Left renal cortex interstitium (tissue), 4 donors: ENCODE results near the gene SUB1. TPM values are rescaled to one million over a fixed set of nuclear protein-coding genes. Genes with fewer than 3 reads are reported as not detected.
A peak's percentile ranks its signal among the peaks of the same experiment; 100 is the strongest.
"Not testable (repeated sequence)": the region's sequence is repeated elsewhere in the genome, so short reads cannot be mapped to it uniquely, and the experiment has no call there.

ENCODE experiments used
- DNase-seq, 4 donors: peaks; one replicate each; pipeline ENCODE4 v3.0.0-alpha.2; 2013; ENCODE audit warnings: low read depth in 4 of 4, low spot score in 2 of 4, missing footprints in 1 of 4
- polyA plus RNA-seq, 4 donors: library from polyadenylated mRNA; unstranded; fragments of 120-200 nt; gene quantifications; one replicate each; pipeline ENCODE4 v1.2.1, GENCODE V29; 2013; ENCODE audit not compliant: insufficient read length in 4 of 4

Gene SUB1
- polyA plus RNA-seq, 4 donors: 287 to 366 (median 336) TPM

DNA sequence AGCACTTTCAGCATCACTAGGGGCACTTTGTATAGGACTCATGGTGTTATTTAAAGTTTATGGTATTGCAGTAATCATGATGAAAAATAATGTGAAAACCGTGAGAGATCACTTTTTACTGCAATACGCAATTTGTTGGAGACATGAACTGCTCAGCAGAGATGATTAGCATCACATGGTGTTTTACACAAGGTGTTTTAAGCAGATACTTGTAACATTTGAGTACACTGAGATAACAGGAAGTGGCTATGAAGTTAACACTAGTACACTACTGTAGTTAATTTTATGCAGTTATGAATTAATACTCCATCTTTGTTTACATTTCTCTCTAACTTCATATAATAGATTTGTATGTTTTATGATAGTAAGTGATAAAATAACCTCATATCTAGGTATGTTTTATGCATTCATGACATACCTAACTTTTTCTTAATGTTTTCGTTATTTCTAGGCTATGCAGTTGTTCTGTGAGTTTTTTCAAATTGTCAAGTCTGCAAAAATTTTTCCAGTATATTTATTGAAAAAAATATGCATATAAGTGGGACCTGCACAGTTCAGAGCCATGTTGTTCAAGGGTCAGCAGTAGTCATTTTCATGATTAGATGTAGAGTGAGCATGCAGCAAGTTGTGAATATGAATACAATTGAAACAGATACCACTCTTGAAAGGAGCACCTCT, 13.0 kb downstream of the SUB1 start:
- DNase-seq: no peak

- DNase-seq: no peak
Measured at GRCh38 chr5:32598997-32599549, 13.7 kb downstream of the SUB1 start.

GRCh38 chr5:32600054-32600622, 14.8 kb downstream of the SUB1 start:
- DNase-seq: no peak

- no peak for DNase-seq
Measured at GRCh38 chr5:32601623-32602295, 16.4 kb downstream of the SUB1 start.

DNA sequence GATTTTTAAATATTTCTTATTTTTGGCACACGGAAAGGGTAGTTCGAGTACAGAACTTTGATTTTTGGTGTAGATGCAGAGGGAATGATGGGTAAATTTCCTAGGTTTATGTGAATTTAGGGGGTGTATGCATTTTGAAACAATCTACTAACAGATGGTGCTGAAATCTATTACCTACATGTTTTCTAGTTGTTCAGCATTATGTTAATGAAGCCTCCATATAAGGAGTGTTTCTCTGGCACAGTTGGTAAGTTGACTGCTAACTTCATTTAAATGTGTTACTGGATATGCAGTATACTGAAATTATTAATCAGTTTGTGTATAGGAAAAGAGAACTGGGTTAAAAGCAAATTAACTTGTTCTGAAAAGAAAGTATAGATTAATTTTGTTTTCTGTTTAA, 17.5 kb downstream of the SUB1 start:
- DNase-seq: no peak

- no peak for DNase-seq
Measured at GRCh38 chr5:32604800-32605765, 19.7 kb downstream of the SUB1 start.

DNA sequence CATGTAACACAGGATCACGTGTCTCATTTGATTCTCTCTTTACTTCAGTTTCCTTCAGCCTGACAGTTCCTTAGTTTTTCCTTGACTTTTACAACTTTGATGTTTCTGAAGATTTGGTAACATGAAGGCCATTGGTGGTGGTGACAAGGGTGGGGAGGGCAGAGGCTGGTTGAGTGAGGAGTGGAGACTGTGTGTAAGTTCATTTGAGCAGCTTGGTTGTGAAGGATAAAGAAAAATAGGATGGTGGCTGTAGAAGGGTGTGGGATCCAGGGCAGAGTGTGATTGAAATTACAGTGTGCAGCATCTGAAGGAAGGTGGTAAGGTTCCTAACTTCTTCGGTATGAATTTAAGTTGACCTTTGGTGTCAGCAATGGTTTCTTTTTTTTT, 20.4 kb downstream of the SUB1 start:
- DNase-seq: no peak

- DNase-seq: no peak
Measured at GRCh38 chr5:32612134-32612888, 27.0 kb downstream of the SUB1 start.

DNA sequence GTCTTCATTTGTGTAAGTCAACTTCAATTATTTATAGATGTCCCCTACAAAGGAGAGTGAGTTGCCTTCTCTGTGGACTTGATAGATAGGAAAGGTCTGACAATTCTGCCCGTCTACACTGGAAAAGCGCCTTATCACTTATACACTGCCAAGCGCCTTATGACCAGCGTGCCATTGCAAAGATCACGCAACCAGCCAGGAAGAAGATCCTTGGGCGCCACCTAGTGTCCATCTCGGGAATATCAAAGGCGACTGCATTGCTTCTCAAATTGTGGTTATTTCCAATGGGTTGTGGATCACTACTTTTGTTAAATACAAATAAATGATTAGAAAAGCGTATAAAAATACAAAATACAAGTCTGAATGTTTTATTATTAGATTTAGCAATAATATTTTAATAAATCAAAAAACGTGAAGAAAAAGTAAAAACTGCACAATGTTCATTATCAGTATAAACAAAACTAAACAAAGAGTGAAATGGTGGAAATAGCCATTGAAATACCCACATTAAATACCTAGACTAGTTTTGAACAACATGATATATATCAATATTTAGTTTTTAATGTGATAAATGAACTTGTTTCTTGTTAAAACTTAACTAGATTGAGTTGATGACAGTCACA, 27.8 kb downstream of the SUB1 start:
- peak; percentile 48 to 75 (median 52) for DNase-seq

- DNase-seq: no peak
Measured at GRCh38 chr5:32615236-32615635, 29.9 kb downstream of the SUB1 start.

- DNase-seq: no peak
Measured at GRCh38 chr5:32618962-32619361, 33.6 kb downstream of the SUB1 start.

GRCh38 chr5:32621256-32621655, 35.9 kb downstream of the SUB1 start:
- no peak for DNase-seq

DNA sequence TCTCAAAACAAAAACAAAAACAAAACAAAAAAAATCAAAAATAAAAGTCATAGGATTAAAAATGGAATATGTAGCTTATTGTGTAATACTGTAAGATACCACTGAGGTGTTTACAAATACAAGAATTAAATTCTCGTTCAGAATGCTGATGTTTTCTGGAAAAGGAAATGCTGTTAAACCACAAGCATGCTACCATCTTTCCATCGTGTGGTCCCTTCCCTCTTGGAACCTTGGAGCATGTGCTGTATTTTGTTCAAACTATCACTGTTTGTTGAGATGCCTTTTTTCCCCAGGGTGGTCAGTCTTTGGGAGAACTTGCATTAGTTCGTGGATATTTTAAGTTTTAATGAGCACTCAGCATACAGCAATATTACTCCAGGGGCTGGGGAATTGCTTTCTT, 39.7 kb downstream of the SUB1 start:
- DNase-seq: no peak

DNA sequence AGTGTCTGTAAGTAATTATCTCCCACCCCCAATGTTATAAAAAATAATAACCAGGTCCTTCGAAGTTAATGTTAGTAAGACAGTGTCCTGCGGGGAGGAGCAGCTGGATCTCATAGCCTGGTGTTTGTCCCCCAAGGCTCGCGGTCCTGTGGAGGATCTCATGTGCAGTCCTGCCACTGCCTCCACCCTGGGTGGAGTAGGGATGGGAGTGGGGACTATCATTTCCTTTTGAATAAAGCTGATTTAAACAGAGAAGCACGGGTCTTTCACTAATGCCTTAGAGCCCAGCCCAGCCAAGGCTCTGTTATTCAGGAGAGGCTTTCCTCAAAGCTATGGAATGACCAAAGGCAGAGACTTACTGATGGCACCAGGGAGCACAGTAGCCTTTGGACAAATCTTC, 40.2 kb downstream of the SUB1 start:
- no peak for DNase-seq

DNA sequence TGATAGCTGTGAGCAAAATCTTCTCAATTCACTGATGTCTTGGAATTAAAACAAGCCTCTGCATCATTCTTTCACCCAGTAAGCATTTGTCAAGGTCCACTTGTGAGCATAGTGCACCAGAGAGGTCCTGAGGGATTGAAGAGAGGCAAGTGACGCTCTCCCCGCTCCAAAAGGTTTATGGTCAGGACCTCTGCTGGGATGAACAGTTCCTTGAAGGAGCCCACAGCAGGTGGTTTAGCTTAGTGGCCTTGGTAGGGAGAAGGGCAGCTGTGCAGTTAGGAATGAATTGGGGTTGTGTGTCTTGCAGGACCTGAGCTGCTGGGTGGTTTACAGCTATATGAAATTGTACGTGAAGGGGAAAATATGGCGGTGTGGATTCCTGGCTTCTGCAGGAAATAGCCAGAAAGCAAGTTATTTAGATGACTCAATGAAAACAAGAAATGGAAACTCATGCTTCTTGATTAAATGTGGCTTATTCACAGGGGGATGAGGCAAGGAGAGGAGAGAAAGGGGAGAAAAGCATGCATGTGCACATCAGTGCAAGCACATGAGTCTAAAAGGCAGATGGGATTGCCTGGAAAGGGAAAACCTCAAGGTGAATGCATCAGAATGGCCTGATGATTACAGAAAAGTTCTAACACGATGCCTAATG, 42.0 kb downstream of the SUB1 start:
- DNase-seq: no peak

DNA sequence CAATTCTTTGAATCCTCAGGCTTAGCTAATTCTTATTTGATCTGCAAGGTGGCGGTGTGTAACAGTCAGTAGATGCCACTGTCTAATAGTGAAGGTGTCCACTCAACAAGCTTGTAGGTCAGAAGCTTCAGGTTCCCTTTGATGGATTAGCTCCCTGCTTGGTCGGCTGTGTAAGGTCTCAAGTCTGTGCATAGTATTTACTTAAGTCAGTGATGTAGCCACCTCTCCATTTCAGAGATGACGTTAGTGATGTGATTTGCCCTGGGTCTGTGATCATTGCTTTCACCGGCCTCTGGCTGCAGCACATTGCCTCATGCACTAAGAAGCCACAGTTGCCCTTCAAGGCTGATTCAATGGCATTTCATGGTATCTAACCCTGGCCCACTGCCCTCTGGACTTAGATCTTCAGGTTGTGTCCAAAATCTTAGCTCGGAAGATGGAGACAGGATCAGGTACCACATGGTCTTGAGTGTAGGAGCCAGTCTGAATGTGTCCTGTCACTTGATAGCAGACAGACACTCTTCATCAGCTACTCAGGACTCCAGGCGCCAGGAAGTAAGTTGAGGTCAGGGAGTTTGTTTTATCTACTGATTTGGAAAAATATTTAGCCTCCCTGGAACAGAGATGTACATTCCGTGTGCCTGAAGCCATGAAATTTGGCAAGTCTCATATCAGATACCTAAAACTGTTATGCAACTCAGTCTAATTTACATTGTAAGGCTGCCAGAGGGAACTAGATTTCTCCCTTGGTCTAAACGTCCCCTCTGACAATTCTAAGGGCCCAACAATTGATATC, 42.9 kb downstream of the SUB1 start:
- no peak for DNase-seq

DNA sequence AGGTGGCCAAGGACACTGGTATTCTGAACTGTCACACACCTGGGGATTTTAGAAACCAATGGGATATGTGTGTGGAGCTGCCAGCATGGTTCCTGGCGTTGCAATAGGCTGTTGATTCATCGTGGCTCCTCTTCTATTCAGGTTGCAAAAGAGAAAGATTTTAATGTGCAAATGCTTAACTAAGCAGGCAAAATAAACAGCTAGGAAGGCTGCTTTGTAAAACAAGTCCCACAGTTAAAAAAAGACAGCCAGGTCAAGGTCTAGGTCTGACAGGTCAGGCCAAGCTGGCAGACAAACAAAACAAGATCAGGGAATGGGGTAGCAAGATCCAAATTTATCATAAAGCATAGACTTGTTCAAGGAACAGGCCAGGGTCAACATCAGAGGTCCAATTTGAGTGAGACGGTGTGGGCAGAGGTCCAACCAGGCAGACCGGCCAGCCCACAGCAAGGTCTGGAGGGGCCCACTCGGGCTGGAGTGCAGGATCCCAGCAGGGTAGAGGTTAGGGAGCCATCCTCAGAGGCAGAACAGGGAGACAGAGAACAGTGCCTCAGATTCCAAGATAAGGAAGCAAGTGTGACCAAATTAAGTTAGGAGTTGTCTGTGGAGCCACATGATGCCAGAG, 45.6 kb downstream of the SUB1 start:
- DNase-seq: no peak

GRCh38 chr5:32633017-32633416, 47.7 kb downstream of the SUB1 start:
- DNase-seq: not testable (repeated sequence)
